Hematopoietic multipotent progenitor cell treated with erythropoietin and hydrocortisone succinate and interleukin-3 and kit ligand, for 4 days (in vitro differentiated cells): Measurements from ENCODE around the gene PHAF1.
"Not testable (repeated sequence)": the region's sequence is repeated elsewhere in the genome, so short reads cannot be mapped to it uniquely, and the experiment has no call there.

ENCODE experiments used
- DNase-seq: peaks from one replicate; pipeline ENCODE4 v3.0.0-alpha.2; 2015

PHAF1 gene

GRCh38 chr16:67105246-67105645 is 4.5 kb upstream of the PHAF1 start:
- peak; percentile 19 for DNase-seq

DNA sequence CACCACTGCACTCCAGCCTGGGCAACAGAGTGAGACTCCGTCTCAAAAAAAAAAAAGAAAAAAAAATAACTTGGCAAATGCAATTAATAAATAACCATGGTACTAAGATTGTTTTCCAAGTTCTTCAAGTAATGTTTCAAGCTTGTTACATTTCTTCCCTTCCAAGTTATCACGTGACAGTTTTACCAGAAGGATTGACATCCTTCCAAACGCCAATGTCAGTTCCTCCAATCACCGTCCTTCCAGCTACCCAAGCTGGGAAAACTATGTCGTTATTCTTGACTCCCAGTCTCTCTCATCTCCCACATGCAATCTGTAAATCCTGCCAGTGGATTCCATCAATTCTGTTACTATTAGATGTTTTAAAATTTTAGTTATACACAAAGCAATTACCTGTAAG is 3.9 kb upstream of the PHAF1 start:
- DNase-seq, result no peak

DNA sequence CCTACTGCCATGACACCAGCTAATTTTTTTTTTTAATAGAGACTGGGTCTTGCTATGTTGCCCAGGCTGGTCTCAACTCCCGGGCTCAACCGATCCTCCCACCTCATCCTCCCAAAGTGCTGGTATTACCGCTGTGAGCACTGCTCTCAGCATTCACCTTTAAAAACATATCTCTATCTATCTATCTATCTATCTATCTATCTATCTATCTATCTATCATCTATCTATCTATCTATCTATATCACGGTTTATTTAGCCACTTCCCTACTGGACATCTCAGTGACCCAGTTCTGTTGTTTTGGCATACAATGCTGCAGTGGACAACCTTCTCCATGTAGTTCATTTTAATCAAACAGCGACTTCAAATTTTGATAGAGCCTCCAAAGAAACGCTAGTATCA is 1.3 kb upstream of the PHAF1 start:
- no peak for DNase-seq

- no peak for DNase-seq
Observed at GRCh38 chr16:67108931-67109406, 772 bp upstream of the PHAF1 start.

- peak; percentile 27 for DNase-seq
Observed at GRCh38 chr16:67111951-67112444, 2.3 kb downstream of the PHAF1 start.

DNA sequence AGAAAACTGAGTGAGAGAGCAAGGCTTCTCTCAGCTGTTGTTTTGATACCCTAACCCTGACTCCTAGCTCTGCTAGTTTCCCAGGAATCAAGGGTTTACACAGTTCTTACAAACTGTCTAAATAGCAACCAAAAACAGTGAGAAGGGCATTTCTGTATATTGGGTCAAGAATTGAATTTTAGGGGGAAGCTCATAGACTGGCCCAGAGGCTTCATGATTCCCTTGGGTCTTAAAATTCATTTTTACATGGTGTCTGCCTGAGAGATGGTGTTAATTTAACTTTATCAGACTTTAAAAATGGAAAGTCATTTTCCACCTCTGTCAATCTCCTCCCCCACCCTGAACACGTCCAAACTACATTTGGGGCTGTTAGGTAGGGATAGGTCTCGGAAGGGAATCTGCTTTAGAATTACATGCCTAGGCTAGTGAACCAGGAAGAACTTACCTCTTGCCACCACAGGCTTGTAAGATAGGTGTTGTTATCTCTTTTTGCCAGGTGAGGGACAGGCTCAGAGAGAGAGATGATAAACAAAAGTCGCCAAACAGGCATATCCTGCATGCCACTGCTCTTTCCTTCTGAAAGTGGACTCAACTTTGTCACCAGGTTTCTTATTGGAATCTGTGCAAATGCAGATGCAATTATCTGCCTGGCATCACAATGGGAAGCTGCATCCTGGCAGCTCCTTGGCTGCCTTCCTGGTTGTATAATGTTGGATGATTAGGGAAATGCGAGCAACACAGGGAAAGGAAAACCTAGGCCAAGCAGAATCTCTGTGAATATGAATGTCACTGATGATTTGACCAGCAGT is 3.1 kb downstream of the PHAF1 start:
- DNase-seq, result no peak

DNA sequence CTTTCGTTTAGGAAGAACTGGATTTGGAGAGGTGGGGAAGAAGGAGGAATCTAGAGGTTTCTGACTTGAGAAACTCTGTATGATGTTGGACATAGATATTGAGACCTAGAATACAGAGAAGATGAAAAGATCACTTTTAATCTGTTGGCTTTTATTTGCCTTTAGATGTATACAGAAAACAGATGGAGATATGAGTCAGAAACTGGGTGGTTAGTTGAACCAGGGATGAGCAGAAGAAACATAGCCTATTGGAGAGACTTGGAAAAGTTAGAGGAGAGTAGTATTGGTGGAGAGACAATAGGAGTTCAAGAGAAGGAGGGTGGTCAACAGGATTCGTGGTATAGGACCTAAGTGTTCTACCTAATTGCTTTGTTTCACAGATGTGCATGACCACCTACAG is 5.1 kb downstream of the PHAF1 start:
- no peak for DNase-seq

- DNase-seq, result no peak
Observed at GRCh38 chr16:67115639-67116038, 5.9 kb downstream of the PHAF1 start.

DNA sequence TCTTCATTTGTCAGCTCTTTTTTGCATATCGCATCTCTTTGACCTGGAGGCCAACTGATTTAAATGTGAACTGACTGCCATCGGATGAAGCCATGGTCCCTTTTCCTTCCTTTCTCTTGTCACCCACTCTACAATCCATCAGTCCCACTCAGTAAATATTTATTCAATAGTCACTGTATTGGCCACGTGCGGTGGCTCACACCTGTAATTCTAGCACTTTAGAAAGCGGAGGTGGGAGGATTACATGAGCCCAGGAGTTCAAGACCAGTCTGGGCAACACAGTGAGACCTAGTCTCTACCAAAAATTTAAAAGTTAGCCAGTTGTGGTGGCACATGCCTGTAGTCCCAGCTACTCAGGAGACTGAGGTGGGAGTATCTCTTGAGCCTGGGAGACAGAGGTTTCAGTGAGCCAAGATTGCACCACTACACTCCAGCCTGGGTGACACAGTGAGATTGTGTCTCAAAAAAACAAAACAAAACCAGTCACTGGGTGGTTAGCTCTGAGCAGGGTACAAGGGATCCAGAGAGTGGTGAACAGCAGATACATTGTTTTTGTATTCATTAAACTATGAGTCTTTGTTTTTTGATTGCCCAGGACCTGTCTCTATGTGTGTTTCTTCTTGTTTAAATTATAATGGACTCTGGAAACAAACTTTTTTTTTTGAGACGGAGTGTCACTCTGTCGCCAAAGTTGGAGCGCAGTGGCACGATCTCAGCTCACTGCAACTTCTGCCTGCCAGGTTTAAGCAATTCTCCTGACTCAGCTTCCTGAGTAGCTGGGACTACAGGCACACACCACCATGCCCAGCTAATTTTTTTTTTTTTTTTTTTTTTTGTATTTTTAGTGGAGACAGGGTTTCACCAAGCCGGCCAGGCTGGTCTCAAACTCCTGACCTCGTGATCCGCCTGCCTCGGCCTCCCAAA is 6.9 kb downstream of the PHAF1 start:
- peak; percentile 30 for DNase-seq

GRCh38 chr16:67117716-67118115 is 8.0 kb downstream of the PHAF1 start:
- DNase-seq, result no peak

GRCh38 chr16:67120025-67120424 is 10.3 kb downstream of the PHAF1 start:
- DNase-seq, result no peak

DNA sequence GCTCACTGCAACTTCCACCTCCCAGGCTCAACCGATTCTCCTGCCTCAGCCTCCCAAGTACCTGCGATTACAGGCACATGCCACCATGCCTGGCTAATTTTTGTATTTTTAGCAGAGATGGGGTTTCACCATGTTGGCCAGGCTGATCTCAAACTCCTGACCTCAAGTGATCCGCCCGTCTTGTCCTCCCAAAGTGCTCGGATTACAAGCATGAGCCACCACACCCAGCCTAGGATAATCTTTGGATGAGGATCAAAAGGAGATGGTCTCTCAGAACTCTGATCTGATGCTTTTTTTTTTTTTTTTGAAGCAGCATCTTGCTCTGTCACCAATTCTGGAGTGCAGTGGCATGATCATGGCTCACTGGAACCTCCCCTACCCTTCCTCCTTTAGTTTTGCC is 13.1 kb downstream of the PHAF1 start:
- DNase-seq, result not testable (repeated sequence)

DNA sequence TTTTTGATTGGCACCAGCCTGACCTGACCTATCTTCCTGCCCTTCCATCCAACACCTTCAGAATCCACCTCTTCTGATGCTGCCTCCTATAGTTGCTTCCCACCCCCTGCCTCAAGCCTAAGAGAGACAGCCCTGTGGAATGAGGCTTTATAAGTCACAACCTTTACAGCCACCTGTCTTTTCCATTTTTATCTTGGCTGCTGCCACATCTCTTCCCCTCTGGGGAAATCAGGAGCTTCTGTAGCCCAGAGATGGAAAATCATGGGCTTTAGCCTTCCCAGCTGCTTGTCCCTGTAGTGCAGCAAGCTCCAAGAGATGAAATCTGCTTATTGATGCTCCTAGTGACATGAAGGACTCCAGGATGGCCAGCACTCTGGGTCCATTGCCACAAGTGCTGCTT is 18.7 kb downstream of the PHAF1 start:
- no peak for DNase-seq

DNA sequence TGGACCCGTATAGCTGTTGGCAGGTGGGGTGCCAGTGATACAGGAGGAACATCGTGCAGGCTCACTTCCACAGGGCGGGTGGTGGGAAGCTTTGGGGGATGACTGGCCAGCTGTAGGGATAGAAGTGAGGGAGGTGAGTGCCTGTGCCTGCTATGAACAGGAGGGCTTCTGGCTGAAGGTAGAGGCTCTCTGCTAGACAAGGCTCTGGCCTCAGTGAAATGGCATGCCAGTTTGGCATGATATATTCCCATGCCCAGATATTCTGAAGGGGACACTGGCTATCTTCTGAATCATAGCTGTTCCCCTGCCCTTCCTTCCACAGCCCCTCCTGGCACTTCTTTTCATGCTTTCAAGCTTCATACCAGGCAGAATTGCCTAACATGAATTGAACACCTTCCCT is 19.1 kb downstream of the PHAF1 start:
- DNase-seq, result no peak

DNA sequence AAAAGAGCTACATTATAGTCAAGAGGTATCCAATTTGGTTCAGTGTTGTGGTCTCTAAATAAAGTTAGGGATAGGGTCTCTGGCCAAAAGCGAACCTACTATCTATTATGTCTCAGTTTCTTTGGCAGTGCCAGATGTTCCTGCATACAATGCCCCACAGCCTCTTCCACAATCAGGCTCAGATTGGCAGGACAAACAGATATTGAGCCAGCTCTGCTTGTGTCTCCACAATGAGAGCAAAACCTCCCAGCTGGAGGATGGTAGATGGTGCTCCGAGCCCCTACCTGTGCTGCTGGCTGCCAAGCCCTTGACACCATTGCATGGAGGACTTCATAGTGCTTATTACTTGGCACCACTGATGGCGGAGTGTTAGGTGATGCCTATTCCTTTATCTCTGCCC is 19.7 kb downstream of the PHAF1 start:
- DNase-seq, result no peak

DNA sequence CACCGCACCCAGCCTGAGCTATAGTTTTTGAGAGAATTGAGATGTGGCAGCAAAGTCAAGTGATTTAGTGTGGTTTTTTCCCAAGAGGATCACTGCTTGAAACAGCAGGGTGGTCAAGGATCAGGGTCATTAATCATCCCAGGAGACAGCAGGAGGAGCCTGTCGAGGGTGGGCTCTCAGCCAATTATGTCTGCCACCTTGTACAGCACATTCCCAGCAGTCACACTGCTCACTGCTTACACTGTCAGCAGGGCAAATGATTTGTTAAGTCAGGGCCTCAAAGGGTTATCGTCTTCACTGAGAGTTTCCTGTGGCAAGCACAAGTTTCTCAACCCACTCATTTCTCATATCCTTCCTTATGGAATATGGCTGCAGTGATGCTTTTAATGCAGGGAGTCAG is 27.9 kb downstream of the PHAF1 start:
- no peak for DNase-seq

- DNase-seq, result no peak
Observed at GRCh38 chr16:67141391-67141790, 31.6 kb downstream of the PHAF1 start.

DNA sequence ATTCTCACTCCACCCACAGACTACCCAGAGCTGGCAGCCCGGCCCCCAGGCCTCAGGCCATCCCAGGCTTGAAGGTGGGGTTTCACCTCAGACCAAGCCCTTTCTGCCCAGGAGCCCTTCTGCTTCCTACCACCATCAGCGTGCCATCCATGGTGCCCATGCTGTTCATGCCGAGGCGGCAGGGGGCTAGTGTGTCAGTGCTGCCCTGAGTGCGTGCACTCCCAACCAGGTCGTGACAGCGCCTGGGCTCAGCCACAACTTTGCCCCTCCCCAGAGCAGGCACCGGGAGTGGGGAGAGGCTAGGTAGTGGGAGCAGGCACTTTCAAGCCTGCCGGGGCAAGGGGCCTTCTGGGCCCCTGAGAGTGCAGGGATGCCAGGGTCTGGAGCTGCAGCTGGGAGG is 32.6 kb downstream of the PHAF1 start:
- no peak for DNase-seq

DNA sequence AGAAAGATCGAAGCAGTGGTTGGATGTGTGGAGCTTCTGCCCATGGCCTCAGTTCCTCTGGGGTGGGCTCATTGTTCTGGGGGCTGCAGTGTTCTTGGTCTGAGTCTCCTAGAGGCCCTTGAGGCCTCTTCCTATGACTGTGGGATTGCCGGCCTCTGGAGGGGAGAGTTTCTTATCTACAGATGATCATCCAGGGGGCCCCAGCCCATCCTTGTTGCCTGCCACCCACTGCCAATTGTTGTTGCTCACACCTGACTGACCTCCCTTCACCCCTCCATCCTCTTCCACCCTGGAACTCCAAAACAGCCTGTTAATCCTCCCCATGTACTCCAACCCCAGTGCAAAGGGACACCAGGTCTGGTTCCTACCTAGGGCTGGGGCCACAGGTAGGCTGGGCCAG is 35.2 kb downstream of the PHAF1 start:
- no peak for DNase-seq

DNA sequence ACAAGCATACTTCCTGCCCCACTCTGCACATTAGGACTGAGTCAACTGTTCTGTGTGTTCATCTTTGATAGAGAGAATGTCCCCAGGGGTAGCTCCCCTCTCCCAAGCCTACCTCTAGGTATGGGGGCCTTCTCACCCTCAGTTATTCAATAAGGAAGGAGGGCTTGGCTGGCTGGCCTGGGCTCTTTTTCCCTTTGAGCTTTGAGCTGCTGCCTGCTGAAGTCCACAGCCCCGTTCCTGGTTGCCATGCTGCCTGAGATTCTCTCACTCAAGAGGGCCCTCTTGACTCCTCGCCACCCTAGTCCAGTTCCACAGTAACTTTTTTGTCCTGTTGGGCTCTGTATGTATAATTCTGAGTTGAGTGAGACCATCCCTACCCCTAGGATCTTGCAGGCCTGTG is 36.0 kb downstream of the PHAF1 start:
- DNase-seq, result no peak

- no peak for DNase-seq
Observed at GRCh38 chr16:67146523-67147357, 37.0 kb downstream of the PHAF1 start.

- no peak for DNase-seq
Observed at GRCh38 chr16:67147437-67148140, 37.8 kb downstream of the PHAF1 start.
